Stimulated activated CD8-positive, alpha-beta memory T cell treated with anti-CD3 and anti-CD28 coated beads, Interleukin-15, amount 100 ng/mL, for 24 hours (primary cell): ENCODE data around the gene DPYD.

Source experiments
- DNase-seq: peaks from one replicate; pipeline ENCODE4 v3.0.0-alpha.2; 2020; ENCODE audit warnings: low read depth

DPYD gene

GRCh38 chr1:97091679-97092078 is 829.2 kb downstream of the DPYD start:
- no peak for DNase-seq

GRCh38 chr1:97091263-97091662 is 829.6 kb downstream of the DPYD start:
- no peak for DNase-seq

- DNase-seq: no peak
Measured at GRCh38 chr1:97090725-97091124, 830.1 kb downstream of the DPYD start.

- DNase-seq: no peak
Measured at GRCh38 chr1:97089173-97089572, 831.7 kb downstream of the DPYD start.

- no peak for DNase-seq
Measured at GRCh38 chr1:97088391-97088790, 832.4 kb downstream of the DPYD start.

- no peak for DNase-seq
Measured at GRCh38 chr1:97084546-97084945, 836.3 kb downstream of the DPYD start.

- DNase-seq: no peak
Measured at GRCh38 chr1:97082160-97082848, 838.5 kb downstream of the DPYD start.

GRCh38 chr1:97078872-97079271 is 842.0 kb downstream of the DPYD start:
- DNase-seq: no peak

- no peak for DNase-seq
Measured at GRCh38 chr1:97077221-97077620, 843.6 kb downstream of the DPYD start.

GRCh38 chr1:97074771-97075170 is 846.1 kb downstream of the DPYD start:
- no peak for DNase-seq

GRCh38 chr1:97073936-97074335 is 846.9 kb downstream of the DPYD start:
- no peak for DNase-seq

GRCh38 chr1:97073169-97073568 is 847.7 kb downstream of the DPYD start:
- DNase-seq: no peak

- DNase-seq: no peak
Measured at GRCh38 chr1:97071173-97071572, 849.7 kb downstream of the DPYD start.

- no peak for DNase-seq
Measured at GRCh38 chr1:97070376-97070775, 850.5 kb downstream of the DPYD start.

- no peak for DNase-seq
Measured at GRCh38 chr1:97069312-97069711, 851.5 kb downstream of the DPYD start.

GRCh38 chr1:97066860-97067259 is 854.0 kb downstream of the DPYD start:
- no peak for DNase-seq

GRCh38 chr1:97063532-97063931 is 857.3 kb downstream of the DPYD start:
- DNase-seq: no peak

- no peak for DNase-seq
Measured at GRCh38 chr1:97061604-97062003, 859.2 kb downstream of the DPYD start.

GRCh38 chr1:97056386-97056785 is 864.4 kb downstream of the DPYD start:
- DNase-seq: no peak

GRCh38 chr1:97053268-97053667 is 867.6 kb downstream of the DPYD start:
- DNase-seq: no peak

- DNase-seq: no peak
Measured at GRCh38 chr1:97051823-97052222, 869.0 kb downstream of the DPYD start.

- no peak for DNase-seq
Measured at GRCh38 chr1:97050506-97050905, 870.3 kb downstream of the DPYD start.

- no peak for DNase-seq
Measured at GRCh38 chr1:97047421-97047793, 873.4 kb downstream of the DPYD start.

- no peak for DNase-seq
Measured at GRCh38 chr1:97046765-97047420, 873.9 kb downstream of the DPYD start.
